ENCODE measurements around the gene FSD2. TPM values are rescaled to one million over a fixed set of nuclear protein-coding genes. Genes with fewer than 3 reads are reported as not detected.

The FSD2 gene
- total RNA-seq, 1 experiment from 2014 or later, result not detected

DNA sequence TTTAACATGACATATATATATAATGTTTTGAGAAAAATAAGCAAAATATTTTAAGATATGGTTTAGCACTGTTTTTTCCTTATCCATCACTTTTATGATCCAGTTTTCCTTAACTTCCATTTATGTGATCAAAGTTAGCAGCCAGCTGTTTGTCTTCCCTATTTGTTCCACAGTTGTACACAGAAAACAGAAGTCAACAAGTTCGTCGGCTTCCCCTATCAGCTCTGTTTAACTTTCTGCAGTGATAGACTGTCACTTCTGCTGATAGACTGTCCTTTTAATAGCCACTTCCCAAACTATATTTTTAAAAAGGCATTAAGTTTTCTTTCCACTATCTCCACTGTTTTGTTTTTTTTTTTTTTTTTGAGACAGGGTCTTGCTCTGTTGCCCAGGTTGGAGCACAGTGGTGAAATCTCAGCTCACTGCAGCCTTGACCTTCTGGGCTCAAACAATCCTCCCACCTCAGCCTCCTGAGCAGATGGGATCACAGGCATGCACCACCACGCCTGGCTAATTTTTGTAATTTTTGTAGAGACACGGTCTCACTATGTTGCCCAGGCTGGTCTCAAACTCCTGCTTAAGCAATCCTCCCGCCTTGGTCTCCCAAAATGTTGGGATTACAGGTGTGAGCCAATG lies 7.2 kb downstream of the FSD2 start:
- H3K79me2 ChIP-seq (ENCODE audit: low read length), result no peaks in the 10 kb centered on the region
- no peak overlapping the region for H3K4me2 ChIP-seq (ENCODE audit: low read length)
- intact Hi-C loops (cut with micrococcal nuclease), result no loop called here
- BruUV-seq (replicated peaks), result no TSS peak
- ATAC-seq (no peak), DNase-seq (no peak)
- H3K9me3 ChIP-seq (ENCODE audit: low read length), result no peaks in the 10 kb centered on the region
- no peak overlapping the region for H2AFZ ChIP-seq (ENCODE audit: low read length)
- peaks cover 3% of the 10 kb centered on the region; the same call in 1 of the 2 replicates for H3K27me3 ChIP-seq (ENCODE audit: low read length)
- no peaks in the 10 kb centered on the region for H3K4me1 ChIP-seq (ENCODE audit: insufficient read depth, low read length)
- H3F3A ChIP-seq (ENCODE audit: low read length, unreplicated experiment), result no peaks in the 10 kb centered on the region
- H4K20me1 ChIP-seq (ENCODE audit: low read length), result no peaks in the 10 kb centered on the region
- CTCF ChIA-PET, result no interaction called here
- H3K4me3 ChIP-seq (ENCODE audit: low read length), result no peak overlapping the region
- H3K9ac ChIP-seq (ENCODE audit: low read length), result no peak overlapping the region
- no peak overlapping the region for H3K27ac ChIP-seq (ENCODE audit: low read length)
- no peak for TF ChIP-seq EZH2 (IDR thresholded peaks at IDR 0.05; ENCODE audit: low read length, unreplicated experiment)
- TF ChIP-seq EZH2phosphoT487 (IDR thresholded peaks at IDR 0.05; ENCODE audit: borderline replicate concordance, low read length), result no peak
- H3K9me2 ChIP-seq (replicated peaks; ENCODE audit: low read length), result no peaks in the 10 kb centered on the region
- H3K36me3 ChIP-seq (ENCODE audit: low read depth, low read length), result no peaks in the 10 kb centered on the region
- POLR2A ChIA-PET (ENCODE audit: unreplicated experiment), result no interaction called here

- no peaks in the 10 kb centered on the region for H3K4me1 ChIP-seq (ENCODE audit: insufficient read depth, low read length)
- TF ChIP-seq EZH2phosphoT487 (IDR thresholded peaks at IDR 0.05; ENCODE audit: borderline replicate concordance, low read length) (no peak), EZH2 (IDR thresholded peaks at IDR 0.05; ENCODE audit: low read length, unreplicated experiment) (no peak)
- TF ChIP-seq, protein P1, sequence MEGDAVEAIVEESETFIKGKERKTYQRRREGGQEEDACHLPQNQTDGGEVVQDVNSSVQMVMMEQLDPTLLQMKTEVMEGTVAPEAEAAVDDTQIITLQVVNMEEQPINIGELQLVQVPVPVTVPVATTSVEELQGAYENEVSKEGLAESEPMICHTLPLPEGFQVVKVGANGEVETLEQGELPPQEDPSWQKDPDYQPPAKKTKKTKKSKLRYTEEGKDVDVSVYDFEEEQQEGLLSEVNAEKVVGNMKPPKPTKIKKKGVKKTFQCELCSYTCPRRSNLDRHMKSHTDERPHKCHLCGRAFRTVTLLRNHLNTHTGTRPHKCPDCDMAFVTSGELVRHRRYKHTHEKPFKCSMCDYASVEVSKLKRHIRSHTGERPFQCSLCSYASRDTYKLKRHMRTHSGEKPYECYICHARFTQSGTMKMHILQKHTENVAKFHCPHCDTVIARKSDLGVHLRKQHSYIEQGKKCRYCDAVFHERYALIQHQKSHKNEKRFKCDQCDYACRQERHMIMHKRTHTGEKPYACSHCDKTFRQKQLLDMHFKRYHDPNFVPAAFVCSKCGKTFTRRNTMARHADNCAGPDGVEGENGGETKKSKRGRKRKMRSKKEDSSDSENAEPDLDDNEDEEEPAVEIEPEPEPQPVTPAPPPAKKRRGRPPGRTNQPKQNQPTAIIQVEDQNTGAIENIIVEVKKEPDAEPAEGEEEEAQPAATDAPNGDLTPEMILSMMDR (conservative IDR thresholded peaks at IDR 0.05; ENCODE audit: low read depth, low read length), result no peak
- H3K36me3 ChIP-seq (ENCODE audit: low read depth, low read length), result no peaks in the 10 kb centered on the region
- DNase-seq, result no peak
- H3K9ac ChIP-seq (ENCODE audit: low read length), result no peak overlapping the region
- no peak for ATAC-seq
- intact Hi-C loops (cut with micrococcal nuclease), result no loop called here
- no peaks in the 10 kb centered on the region for H3K9me3 ChIP-seq (ENCODE audit: low read length)
- no peak overlapping the region for H3K4me3 ChIP-seq (ENCODE audit: low read length)
- no TSS peak for BruUV-seq (replicated peaks)
- H3K27ac ChIP-seq (ENCODE audit: low read length), result no peak overlapping the region
- POLR2A ChIA-PET (ENCODE audit: unreplicated experiment), result no interaction called here
- no peaks in the 10 kb centered on the region for H3K9me2 ChIP-seq (replicated peaks; ENCODE audit: low read length)
- H3F3A ChIP-seq (ENCODE audit: low read length, unreplicated experiment), result no peaks in the 10 kb centered on the region
- no peak overlapping the region for H3K4me2 ChIP-seq (ENCODE audit: low read length)
- no peaks in the 10 kb centered on the region for H3K79me2 ChIP-seq (ENCODE audit: low read length)
- H4K20me1 ChIP-seq (ENCODE audit: low read length), result no peaks in the 10 kb centered on the region
- CTCF ChIA-PET, result no interaction called here
- H2AFZ ChIP-seq (ENCODE audit: low read length), result no peak overlapping the region
- peaks cover 3% of the 10 kb centered on the region; the same call in 1 of the 2 replicates for H3K27me3 ChIP-seq (ENCODE audit: low read length)
These were observed 7.8 kb downstream of the FSD2 start for GRCh38 chr15:82798104-82798503.

DNA sequence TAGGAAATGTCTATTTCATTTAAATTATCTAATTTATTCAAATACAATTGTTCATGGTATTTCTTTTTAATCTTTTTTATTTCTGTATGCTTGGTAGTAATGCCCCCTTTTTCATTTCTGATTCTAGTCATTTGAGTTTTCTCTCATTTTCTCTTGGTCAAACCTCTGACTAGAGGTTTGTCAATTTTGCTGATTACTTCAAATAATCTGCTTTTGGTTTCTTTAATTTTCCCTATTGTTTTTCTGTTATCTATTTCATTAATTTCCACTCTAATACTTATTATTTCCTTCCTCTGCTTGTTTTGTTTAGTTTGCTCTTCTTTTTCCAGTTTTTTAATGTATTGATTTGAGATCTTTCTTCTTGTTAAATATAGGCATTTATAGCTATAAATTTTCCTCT lies 12.1 kb downstream of the FSD2 start:
- ChIA-PET POLR2A (ENCODE audit: unreplicated experiment) (no interaction called here), CTCF (no interaction called here)
- Histone ChIP-seq H3F3A (ENCODE audit: low read length, unreplicated experiment) (no peaks in the 10 kb centered on the region), H3K4me3 (ENCODE audit: low read length) (no peak overlapping the region), H3K4me1 (ENCODE audit: insufficient read depth, low read length) (no peaks in the 10 kb centered on the region), H3K9ac (ENCODE audit: low read length) (no peak overlapping the region), H4K20me1 (ENCODE audit: low read length) (no peaks in the 10 kb centered on the region), H3K27me3 (ENCODE audit: low read length) (no peaks in the 10 kb centered on the region), H3K79me2 (ENCODE audit: low read length) (no peaks in the 10 kb centered on the region), H2AFZ (ENCODE audit: low read length) (no peak overlapping the region), H3K36me3 (ENCODE audit: low read depth, low read length) (no peaks in the 10 kb centered on the region), H3K27ac (ENCODE audit: low read length) (no peak overlapping the region), H3K4me2 (ENCODE audit: low read length) (no peak overlapping the region), H3K9me3 (ENCODE audit: low read length) (no peaks in the 10 kb centered on the region), H3K9me2 (replicated peaks; ENCODE audit: low read length) (no peaks in the 10 kb centered on the region)
- no TSS peak for BruUV-seq (replicated peaks)
- ATAC-seq (no peak), DNase-seq (no peak)
- intact Hi-C loops (cut with micrococcal nuclease), result no loop called here
- TF ChIP-seq, protein P1 (conservative IDR thresholded peaks at IDR 0.05; ENCODE audit: low read depth, low read length), result no peak
- TF ChIP-seq EZH2phosphoT487 (IDR thresholded peaks at IDR 0.05; ENCODE audit: borderline replicate concordance, low read length), result no peak
- no peak for TF ChIP-seq EZH2 (IDR thresholded peaks at IDR 0.05; ENCODE audit: low read length, unreplicated experiment)

All from PC-3 (cell line).